Ascending aorta (tissue), 2 donors: ENCODE data around the gene LYL1. TPM values are rescaled to one million over a fixed set of nuclear protein-coding genes. Genes with fewer than 3 reads are reported as not detected.
"Not testable (repeated sequence)": the region's sequence is repeated elsewhere in the genome, so short reads cannot be mapped to it uniquely, and the experiment has no call there.

ENCODE experiments used
- DNase-seq, 2 donors: peaks; one replicate each; pipeline ENCODE4 v3.0.0-alpha.2; 2019; ENCODE audit warnings: low spot score in 2 of 2
- H3K27ac ChIP-seq, 2 donors: fragments of 200-600 bp; sonication (generic); one replicate each; pipeline ENCODE4 v1.5.1; 2016 to 2017; ENCODE audit warnings: mild to moderate bottlenecking in 1 of 2
- H3K27me3 ChIP-seq: fragments of 200-600 bp; sonication (generic); one replicate; pipeline ENCODE4 v1.5.1; 2017
- H3K36me3 ChIP-seq, 2 donors: fragments of 200-600 bp; sonication (generic); one replicate each; pipeline ENCODE4 v1.5.1; 2016
- H3K4me1 ChIP-seq, 2 donors: fragments of 200-600 bp; sonication (generic); one replicate each; pipeline ENCODE4 v1.5.1; 2016 to 2017; ENCODE audit warnings: mild to moderate bottlenecking in 1 of 2
- H3K4me3 ChIP-seq, 2 donors: fragments of 200-600 bp; sonication (generic); one replicate each; pipeline ENCODE4 v1.5.1; 2016 to 2017; ENCODE audit warnings: mild to moderate bottlenecking in 1 of 2
- H3K9me3 ChIP-seq, 2 donors: fragments of 200-600 bp; sonication (generic); one replicate each; pipeline ENCODE4 v1.5.1; 2016
- intact Hi-C: fragments of 100-400 bp; cut with DNase I; formaldehyde crosslinking; loops from one replicate; pipeline ENCODE4 v1.15.1; 2023
- total RNA-seq: library from RNA; depleted of rRNA; stranded (reverse); fragments of >200 nt; gene quantifications from one replicate; pipeline ENCODE4 v1.1.0, GENCODE V29; 2016
- TF ChIP-seq, protein P1 (sequence below), 3 experiments: fragments of 200-600 bp in 2 of 3; fragments of 450-650 bp in 1 of 3; sonication (generic) in 2 of 3; IDR thresholded peaks; one replicate each; pipeline ENCODE4 v1.5.1; 2016 to 2019; ENCODE audit warnings: antibody characterized with exemption in 3 of 3, mild to moderate bottlenecking in 1 of 3, moderate library complexity in 1 of 3

Gene LYL1
- total RNA-seq, 1 donor from 2014 or later, result 46.7 TPM

GRCh38 chr19:13149628-13150186 lies 47.0 kb upstream of the LYL1 start:
- H3K27me3 ChIP-seq, result no peaks in the 10 kb centered on the region
- H3K27ac ChIP-seq, result peak overlapping the region; percentile 99
- peaks cover 11 to 20% of the 10 kb centered on the region in 2 donors for H3K36me3 ChIP-seq
- peak; percentile 14 to 79 for DNase-seq
- TF ChIP-seq, protein P1, sequence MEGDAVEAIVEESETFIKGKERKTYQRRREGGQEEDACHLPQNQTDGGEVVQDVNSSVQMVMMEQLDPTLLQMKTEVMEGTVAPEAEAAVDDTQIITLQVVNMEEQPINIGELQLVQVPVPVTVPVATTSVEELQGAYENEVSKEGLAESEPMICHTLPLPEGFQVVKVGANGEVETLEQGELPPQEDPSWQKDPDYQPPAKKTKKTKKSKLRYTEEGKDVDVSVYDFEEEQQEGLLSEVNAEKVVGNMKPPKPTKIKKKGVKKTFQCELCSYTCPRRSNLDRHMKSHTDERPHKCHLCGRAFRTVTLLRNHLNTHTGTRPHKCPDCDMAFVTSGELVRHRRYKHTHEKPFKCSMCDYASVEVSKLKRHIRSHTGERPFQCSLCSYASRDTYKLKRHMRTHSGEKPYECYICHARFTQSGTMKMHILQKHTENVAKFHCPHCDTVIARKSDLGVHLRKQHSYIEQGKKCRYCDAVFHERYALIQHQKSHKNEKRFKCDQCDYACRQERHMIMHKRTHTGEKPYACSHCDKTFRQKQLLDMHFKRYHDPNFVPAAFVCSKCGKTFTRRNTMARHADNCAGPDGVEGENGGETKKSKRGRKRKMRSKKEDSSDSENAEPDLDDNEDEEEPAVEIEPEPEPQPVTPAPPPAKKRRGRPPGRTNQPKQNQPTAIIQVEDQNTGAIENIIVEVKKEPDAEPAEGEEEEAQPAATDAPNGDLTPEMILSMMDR (IDR thresholded peaks at IDR 0.05), result no peak
- no peaks in the 10 kb centered on the region for H3K9me3 ChIP-seq
- H3K4me3 ChIP-seq, result peak overlapping the region; percentile 92 to 97
- peaks cover 5 to 8% of the 10 kb centered on the region in 2 donors for H3K4me1 ChIP-seq
- intact Hi-C loops, result loop anchor here (1.0 to 10.0 kb wide), 8 partner anchors 23 to 923 kb away; partner anchors contain the start of genes HOOK2, MISP3, RFX1 and ZSWIM4

DNA sequence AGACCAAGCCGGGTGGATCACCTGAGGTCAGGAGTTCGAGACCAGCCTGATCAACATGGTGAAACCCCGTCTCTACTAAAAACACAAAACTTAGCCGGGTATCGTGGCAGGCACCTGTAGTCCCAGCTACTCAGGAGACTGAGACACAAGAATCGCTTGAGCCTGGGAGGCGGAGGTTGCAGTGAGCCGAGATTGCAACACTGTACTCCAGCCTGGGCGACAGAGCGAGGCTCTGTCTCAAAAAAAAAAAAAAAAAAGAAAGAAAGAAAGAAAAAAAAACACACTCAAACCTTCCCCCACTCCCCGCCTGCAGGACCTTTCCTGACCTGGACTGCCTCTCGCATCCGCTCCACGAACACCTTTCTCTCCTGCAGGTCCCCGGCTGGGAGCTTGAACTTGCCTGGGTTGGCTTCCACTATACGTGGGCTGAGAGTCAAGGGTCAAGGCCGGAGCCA lies 46.5 kb upstream of the LYL1 start:
- intact Hi-C loops, result not testable (repeated sequence)

GRCh38 chr19:13146763-13147563 lies 44.3 kb upstream of the LYL1 start:
- Histone ChIP-seq H3K27me3 (no peaks in the 10 kb centered on the region), H3K27ac (no peak overlapping the region), H3K4me3 (no peak overlapping the region), H3K36me3 (peaks cover 16 to 18% of the 10 kb centered on the region in 2 donors), H3K9me3 (no peaks in the 10 kb centered on the region), H3K4me1 (peaks cover 5 to 8% of the 10 kb centered on the region in 2 donors)
- TF ChIP-seq, protein P1 (IDR thresholded peaks at IDR 0.05), result no peak
- intact Hi-C loops, result no loop called here
- DNase-seq, result peak in 1 of 2 donors; percentile 18

More for the DNA sequence above, 46.5 kb upstream of the LYL1 start:
- DNase-seq, H3K9me3 ChIP-seq, H3K4me1 ChIP-seq, H3K27me3 ChIP-seq: not testable (repeated sequence)
- Histone ChIP-seq H3K4me3 (peak overlapping the region; percentile 92 to 97), H3K27ac (peak overlapping the region; percentile 99), H3K36me3 (peaks cover 15 to 21% of the 10 kb centered on the region in 2 donors)

DNA sequence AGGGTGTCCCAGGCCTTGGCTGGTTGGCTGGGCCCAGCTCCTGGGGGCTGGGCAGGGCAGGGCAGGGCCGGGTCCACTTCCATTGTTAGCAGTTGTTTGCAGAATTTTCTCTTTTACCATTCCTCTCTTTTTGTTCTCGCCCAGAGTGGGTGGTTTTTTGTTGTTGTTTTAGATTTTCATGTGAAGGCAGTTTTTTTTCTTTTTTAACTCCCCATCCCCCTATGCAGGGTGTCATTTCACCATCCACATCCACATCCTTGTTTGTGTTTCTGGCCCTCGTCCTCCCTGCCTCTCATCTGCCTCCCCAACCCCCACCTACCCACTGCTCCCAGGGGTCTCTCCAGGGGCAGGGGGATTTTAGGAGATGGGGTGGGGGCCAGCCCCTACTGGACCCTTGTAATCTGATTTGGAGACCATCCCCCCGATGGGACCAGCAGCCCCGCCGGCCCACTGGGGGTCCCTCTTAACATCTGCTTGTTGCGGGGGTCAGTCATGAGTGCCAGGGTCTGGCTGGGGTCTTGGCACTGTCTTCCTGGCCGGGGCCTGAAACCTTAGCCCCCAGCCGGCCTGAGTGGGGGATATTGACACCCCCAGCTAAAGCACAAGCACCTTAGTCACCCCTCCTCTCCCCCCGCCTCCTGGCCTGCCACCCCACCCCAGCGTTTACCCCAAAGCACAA lies 37.1 kb upstream of the LYL1 start:
- no peaks in the 10 kb centered on the region for H3K9me3 ChIP-seq
- no peaks in the 10 kb centered on the region for H3K4me1 ChIP-seq
- no peaks in the 10 kb centered on the region for H3K27me3 ChIP-seq
- H3K27ac ChIP-seq, result no peak overlapping the region
- TF ChIP-seq, protein P1 (IDR thresholded peaks at IDR 0.05), result no peak
- H3K4me3 ChIP-seq, result no peak overlapping the region
- intact Hi-C loops, result no loop called here
- peaks cover 37 to 55% of the 10 kb centered on the region in 2 donors for H3K36me3 ChIP-seq
- DNase-seq, result no peak

DNA sequence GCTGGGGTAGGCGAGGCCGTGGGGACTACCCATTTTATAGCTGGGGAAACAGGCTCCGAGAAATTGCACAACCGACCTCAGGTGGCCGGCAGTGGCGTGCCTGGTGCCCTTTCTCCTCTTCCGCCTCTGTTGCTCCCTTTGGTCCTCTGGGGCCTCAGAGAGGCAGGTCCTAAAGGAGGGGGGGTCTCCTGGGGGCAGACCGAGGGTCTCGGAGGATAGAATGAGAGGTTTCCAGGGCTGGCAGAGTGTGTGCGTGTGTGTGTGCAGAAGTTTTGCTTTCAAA lies 36.2 kb upstream of the LYL1 start:
- H3K9me3 ChIP-seq, result no peaks in the 10 kb centered on the region
- TF ChIP-seq, protein P1 (IDR thresholded peaks at IDR 0.05), result no peak
- intact Hi-C loops, result no loop called here

More for the DNA sequence above, 36.2 kb upstream of the LYL1 start:
- Histone ChIP-seq H3K4me1 (no peaks in the 10 kb centered on the region), H3K27me3 (no peaks in the 10 kb centered on the region), H3K36me3 (peaks cover 29 to 47% of the 10 kb centered on the region in 2 donors), H3K4me3 (no peak overlapping the region), H3K27ac (no peak overlapping the region)
- DNase-seq, result no peak
